ENCODE results near the gene TESK2.

GRCh38 chr1:45337630-45338325 lies 153.2 kb downstream of the TESK2 start:
- no peak for TF ChIP-seq GATA2 (IDR thresholded peaks at IDR 0.05; ENCODE audit: low read depth, low read length)
- TF ChIP-seq GATA3 (IDR thresholded peaks at IDR 0.05; ENCODE audit: low read depth, low read length): no peak

All from SH-SY5Y (cell line).